ENCODE results near the gene CLIC4.

DNA sequence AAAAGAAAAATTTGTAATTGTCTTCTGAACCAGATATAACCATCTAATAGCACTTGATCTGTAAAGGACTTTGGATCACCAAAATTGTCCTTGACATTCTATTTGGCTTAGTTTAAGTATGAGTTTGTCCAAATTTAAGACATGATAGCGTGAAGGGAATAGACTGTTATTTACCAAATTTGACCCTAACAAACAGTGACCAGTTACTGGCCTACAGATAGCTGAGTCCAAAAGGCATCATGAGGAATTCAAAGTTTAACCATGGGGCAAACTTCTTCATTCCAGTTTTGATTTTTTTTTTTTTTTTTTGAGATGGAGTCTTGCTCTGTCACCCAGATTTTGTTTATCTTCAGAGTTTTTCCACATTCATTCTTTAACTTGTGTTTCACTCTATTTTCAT is 38.5 kb downstream of the CLIC4 start:
- TF ChIP-seq CTCF (IDR thresholded peaks at IDR 0.05) = no peak
- TF ChIP-seq POLR2A (IDR thresholded peaks at IDR 0.05) = no peak
